Measurements from ENCODE around the gene GOLGA3.

DNA sequence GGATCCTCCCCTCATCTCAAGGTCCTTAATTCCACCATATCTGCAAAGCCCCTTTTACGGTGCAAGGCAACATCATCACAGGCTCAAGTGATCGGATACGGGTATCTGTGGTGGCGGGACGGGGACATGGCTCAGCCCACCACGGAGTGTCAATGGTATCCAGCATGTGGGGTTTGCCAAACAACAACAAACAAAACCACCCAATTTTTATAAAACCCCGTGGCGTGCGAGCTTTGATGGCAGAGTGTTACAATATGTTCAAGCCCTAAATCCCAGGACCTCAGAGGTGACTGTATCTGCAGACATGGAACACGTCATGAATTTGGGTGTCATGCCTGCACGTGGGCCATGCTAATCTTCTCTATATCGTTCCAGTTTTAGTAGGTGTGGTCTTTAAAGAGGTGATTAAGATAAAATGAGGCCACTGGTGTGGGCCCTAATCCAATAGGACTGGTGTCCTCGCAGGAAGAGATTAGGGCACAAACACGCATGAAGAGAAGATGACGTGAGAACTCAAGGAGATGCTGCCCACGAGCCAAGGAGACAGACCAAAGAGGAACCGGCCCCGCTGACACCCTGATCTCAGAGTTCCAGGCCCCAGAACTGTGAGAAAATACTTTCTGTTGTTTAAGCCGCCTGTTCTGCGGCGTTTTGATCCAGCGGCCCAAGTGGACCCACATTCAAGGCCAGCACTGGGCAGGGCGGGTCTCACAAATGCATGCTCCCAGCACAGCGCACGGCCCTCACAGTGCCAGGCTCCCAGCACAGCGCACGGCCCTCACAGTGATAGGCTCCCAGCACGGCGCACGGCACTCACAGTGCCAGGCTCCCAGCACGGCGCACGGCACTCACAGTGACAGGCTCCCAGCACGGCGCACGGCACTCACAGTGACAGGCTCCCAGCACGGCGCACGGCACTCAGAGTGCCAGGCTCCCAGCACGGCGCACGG lies 6.7 kb upstream of the GOLGA3 start:
- TF ChIP-seq, protein P1, sequence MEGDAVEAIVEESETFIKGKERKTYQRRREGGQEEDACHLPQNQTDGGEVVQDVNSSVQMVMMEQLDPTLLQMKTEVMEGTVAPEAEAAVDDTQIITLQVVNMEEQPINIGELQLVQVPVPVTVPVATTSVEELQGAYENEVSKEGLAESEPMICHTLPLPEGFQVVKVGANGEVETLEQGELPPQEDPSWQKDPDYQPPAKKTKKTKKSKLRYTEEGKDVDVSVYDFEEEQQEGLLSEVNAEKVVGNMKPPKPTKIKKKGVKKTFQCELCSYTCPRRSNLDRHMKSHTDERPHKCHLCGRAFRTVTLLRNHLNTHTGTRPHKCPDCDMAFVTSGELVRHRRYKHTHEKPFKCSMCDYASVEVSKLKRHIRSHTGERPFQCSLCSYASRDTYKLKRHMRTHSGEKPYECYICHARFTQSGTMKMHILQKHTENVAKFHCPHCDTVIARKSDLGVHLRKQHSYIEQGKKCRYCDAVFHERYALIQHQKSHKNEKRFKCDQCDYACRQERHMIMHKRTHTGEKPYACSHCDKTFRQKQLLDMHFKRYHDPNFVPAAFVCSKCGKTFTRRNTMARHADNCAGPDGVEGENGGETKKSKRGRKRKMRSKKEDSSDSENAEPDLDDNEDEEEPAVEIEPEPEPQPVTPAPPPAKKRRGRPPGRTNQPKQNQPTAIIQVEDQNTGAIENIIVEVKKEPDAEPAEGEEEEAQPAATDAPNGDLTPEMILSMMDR (conservative IDR thresholded peaks at IDR 0.05; ENCODE audit: low read length), result no peak
- TF ChIP-seq EZH2phosphoT487 (IDR thresholded peaks at IDR 0.05; ENCODE audit: borderline replicate concordance), result no peak

All from Loucy (cell line).